NCI-H2081 (cell line): ENCODE measurements around the gene USP9X.
"Not testable (repeated sequence)": the region's sequence is repeated elsewhere in the genome, so short reads cannot be mapped to it uniquely, and the experiment has no call there.

Experiments used
- DNase-seq, 2 experiments: peaks; one replicate each; lab custom pipeline; 2025; lab: John Stamatoyannopoulos, UW

Gene USP9X

GRCh38 chrX:41186946-41187345 is 101.7 kb downstream of the USP9X start:
- DNase-seq = not testable (repeated sequence)

GRCh38 chrX:41189156-41189555 is 103.9 kb downstream of the USP9X start:
- DNase-seq = no peak

GRCh38 chrX:41192880-41193279 is 107.6 kb downstream of the USP9X start:
- DNase-seq = no peak

GRCh38 chrX:41198410-41198809 is 113.2 kb downstream of the USP9X start:
- peak in 1 of 2 experiments; percentile 4 for DNase-seq

- DNase-seq = no peak
Measured at GRCh38 chrX:41200785-41201184, 115.5 kb downstream of the USP9X start.

- DNase-seq = no peak
Measured at GRCh38 chrX:41209853-41210252, 124.6 kb downstream of the USP9X start.

- DNase-seq = no peak
Measured at GRCh38 chrX:41224605-41225004, 139.4 kb downstream of the USP9X start.

- no peak for DNase-seq
Measured at GRCh38 chrX:41233988-41234387, 148.7 kb downstream of the USP9X start.

- not testable (repeated sequence) for DNase-seq
Measured at GRCh38 chrX:41234471-41234870, 149.2 kb downstream of the USP9X start.

- DNase-seq = no peak
Measured at GRCh38 chrX:41234962-41235361, 149.7 kb downstream of the USP9X start.

GRCh38 chrX:41236629-41237028 is 151.4 kb downstream of the USP9X start:
- DNase-seq = no peak

GRCh38 chrX:41240509-41240908 is 155.3 kb downstream of the USP9X start:
- DNase-seq = no peak

GRCh38 chrX:41241962-41242361 is 156.7 kb downstream of the USP9X start:
- no peak for DNase-seq

- DNase-seq = no peak
Measured at GRCh38 chrX:41245641-41246040, 160.4 kb downstream of the USP9X start.

GRCh38 chrX:41250867-41251266 is 165.6 kb downstream of the USP9X start:
- DNase-seq = no peak

- no peak for DNase-seq
Measured at GRCh38 chrX:41257801-41258200, 172.6 kb downstream of the USP9X start.

GRCh38 chrX:41258226-41258625 is 173.0 kb downstream of the USP9X start:
- DNase-seq = no peak

- DNase-seq = no peak
Measured at GRCh38 chrX:41258871-41259270, 173.6 kb downstream of the USP9X start.

- DNase-seq = no peak
Measured at GRCh38 chrX:41259516-41259915, 174.3 kb downstream of the USP9X start.

GRCh38 chrX:41265615-41266014 is 180.4 kb downstream of the USP9X start:
- DNase-seq = no peak

- no peak for DNase-seq
Measured at GRCh38 chrX:41273638-41274037, 188.4 kb downstream of the USP9X start.

GRCh38 chrX:41275661-41276609 is 190.7 kb downstream of the USP9X start:
- DNase-seq = peak; percentile 32 to 62

GRCh38 chrX:41276661-41277506 is 191.6 kb downstream of the USP9X start:
- DNase-seq = no peak
